GM12864 (cell line): Measurements from ENCODE around the gene STEAP4.

Experiments
- DNase-seq: peaks from one replicate; pipeline ENCODE4 v3.0.0-alpha.2; 2011; ENCODE audit warnings: low read depth
- H3K4me3 ChIP-seq: 2 replicates; pipeline ENCODE4 v1.5.1; 2011; ENCODE audit warnings: mild to moderate bottlenecking, low read depth, low read length, control low read depth
- TF ChIP-seq, protein P1 (sequence below): IDR thresholded peaks from 2 replicates; pipeline ENCODE4 v1.5.1; 2011; ENCODE audit warnings: low read depth, mild to moderate bottlenecking, moderate library complexity, low read length, control low read depth, inconsistent platforms; ENCODE audit errors: missing control alignments

STEAP4 gene

DNA sequence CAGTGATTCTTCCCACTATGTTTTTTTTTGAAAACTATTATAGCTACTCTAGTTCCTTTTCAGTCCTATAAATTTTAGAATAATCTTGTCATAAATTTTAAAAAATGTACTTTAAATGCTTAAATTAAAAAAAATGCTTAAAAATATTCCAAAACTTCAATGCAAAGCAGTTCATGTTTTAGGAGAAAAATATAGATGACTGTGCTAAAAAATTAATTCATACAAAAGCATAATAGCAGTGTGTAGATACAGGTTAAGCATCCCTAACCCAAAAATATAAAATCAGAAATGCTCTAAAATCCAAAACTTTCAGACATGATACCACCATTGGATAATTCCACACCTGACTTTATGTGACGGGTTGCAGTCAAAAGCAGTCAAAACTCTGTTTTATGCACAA is 12.8 kb downstream of the STEAP4 start:
- H3K4me3 ChIP-seq: no peak overlapping the region
- TF ChIP-seq, protein P1, sequence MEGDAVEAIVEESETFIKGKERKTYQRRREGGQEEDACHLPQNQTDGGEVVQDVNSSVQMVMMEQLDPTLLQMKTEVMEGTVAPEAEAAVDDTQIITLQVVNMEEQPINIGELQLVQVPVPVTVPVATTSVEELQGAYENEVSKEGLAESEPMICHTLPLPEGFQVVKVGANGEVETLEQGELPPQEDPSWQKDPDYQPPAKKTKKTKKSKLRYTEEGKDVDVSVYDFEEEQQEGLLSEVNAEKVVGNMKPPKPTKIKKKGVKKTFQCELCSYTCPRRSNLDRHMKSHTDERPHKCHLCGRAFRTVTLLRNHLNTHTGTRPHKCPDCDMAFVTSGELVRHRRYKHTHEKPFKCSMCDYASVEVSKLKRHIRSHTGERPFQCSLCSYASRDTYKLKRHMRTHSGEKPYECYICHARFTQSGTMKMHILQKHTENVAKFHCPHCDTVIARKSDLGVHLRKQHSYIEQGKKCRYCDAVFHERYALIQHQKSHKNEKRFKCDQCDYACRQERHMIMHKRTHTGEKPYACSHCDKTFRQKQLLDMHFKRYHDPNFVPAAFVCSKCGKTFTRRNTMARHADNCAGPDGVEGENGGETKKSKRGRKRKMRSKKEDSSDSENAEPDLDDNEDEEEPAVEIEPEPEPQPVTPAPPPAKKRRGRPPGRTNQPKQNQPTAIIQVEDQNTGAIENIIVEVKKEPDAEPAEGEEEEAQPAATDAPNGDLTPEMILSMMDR: no peak
- DNase-seq: no peak

- no peak overlapping the region for H3K4me3 ChIP-seq
- TF ChIP-seq, protein P1: no peak
- no peak for DNase-seq
Measured at GRCh38 chr7:88291398-88292173, 15.1 kb downstream of the STEAP4 start.

DNA sequence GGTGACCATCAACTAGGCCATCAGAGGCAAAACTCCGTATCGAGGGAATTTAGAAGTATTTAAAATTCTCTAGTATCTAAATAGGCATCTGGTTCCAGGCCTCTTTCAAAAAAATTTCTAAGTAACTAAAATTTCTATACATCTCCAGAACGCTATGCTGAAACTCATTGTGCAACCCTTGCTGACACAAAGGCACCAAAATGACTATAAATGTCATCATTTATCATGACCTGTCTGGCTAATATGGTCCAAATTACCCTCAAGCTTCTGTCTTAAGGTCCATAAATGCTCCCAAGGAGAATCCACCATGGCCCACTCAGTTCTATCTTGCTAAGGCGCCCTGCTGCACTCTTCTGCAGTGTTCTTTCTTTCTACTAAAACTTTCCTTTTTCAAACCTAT is 16.2 kb downstream of the STEAP4 start:
- TF ChIP-seq, protein P1: no peak

GRCh38 chr7:88289564-88290025 is 17.1 kb downstream of the STEAP4 start:
- DNase-seq: no peak
- H3K4me3 ChIP-seq: no peak overlapping the region
- TF ChIP-seq, protein P1: no peak

More for the DNA sequence above, 16.2 kb downstream of the STEAP4 start:
- H3K4me3 ChIP-seq: no peak overlapping the region
- DNase-seq: no peak

- TF ChIP-seq, protein P1: no peak
- no peak overlapping the region for H3K4me3 ChIP-seq
- no peak for DNase-seq
Measured at GRCh38 chr7:88281749-88282148, 24.9 kb downstream of the STEAP4 start.

DNA sequence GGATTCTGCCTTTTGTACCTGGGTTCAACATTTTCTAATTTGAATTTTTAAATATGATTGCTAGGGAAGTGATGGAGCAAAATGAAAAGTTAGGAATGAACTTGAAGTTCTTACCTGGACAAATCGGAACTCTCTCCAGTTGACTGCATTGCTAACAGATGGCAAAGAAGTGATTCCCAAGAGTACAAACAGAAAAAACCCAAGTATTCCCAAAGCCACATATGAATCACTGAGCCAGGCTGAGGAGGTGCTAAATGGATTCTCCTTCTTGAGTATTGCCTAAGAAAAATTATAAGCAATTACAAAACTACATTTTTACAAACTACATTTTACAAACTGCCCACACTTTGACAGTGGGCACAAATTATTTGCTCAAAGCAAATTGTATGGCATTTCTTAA is 25.9 kb downstream of the STEAP4 start:
- no peak overlapping the region for H3K4me3 ChIP-seq
- TF ChIP-seq, protein P1: no peak
- DNase-seq: no peak

- TF ChIP-seq, protein P1: no peak
- H3K4me3 ChIP-seq: no peak overlapping the region
- DNase-seq: no peak
Measured at GRCh38 chr7:88279323-88279722, 27.4 kb downstream of the STEAP4 start.
